GM19035 (cell line): Measurements from ENCODE around the gene DBNDD2.

Experiments
- ATAC-seq: cut with Tn5 transposase; IDR thresholded peaks from one replicate; pipeline ENCODE4 v1.9.1; 2021; ENCODE audit not compliant: unreplicated experiment

Gene DBNDD2

GRCh38 chr20:45415822-45416637 is 7.9 kb downstream of the DBNDD2 start, which contains the start of gene PIGT:
TSS of gene PIGT (plus strand) at chr20:45416141. CDS start at chr20:45416157, 16 bp downstream.
- ATAC-seq: peak; percentile 73

- no peak for ATAC-seq
These were observed 8.8 kb downstream of the DBNDD2 start for GRCh38 chr20:45416917-45417316.

- peak; percentile 71 for ATAC-seq
These were observed 11.4 kb downstream of the DBNDD2 start for GRCh38 chr20:45419188-45420091.

GRCh38 chr20:45420125-45420524 is 12.0 kb downstream of the DBNDD2 start:
- ATAC-seq: no peak

- ATAC-seq: no peak
These were observed 15.6 kb downstream of the DBNDD2 start for GRCh38 chr20:45423700-45424099.

GRCh38 chr20:45425561-45425960 is 17.5 kb downstream of the DBNDD2 start:
- ATAC-seq: no peak

GRCh38 chr20:45426320-45427016 is 18.4 kb downstream of the DBNDD2 start:
- ATAC-seq: no peak

GRCh38 chr20:45427236-45428149 is 19.4 kb downstream of the DBNDD2 start:
- no peak for ATAC-seq

- no peak for ATAC-seq
These were observed 21.5 kb downstream of the DBNDD2 start for GRCh38 chr20:45429618-45430017.

- no peak for ATAC-seq
These were observed 24.2 kb downstream of the DBNDD2 start for GRCh38 chr20:45432294-45432693.

GRCh38 chr20:45433316-45433715 is 25.2 kb downstream of the DBNDD2 start:
- no peak for ATAC-seq

- ATAC-seq: no peak
These were observed 25.9 kb downstream of the DBNDD2 start for GRCh38 chr20:45433976-45434375.

GRCh38 chr20:45436732-45437485 is 28.8 kb downstream of the DBNDD2 start:
- ATAC-seq: peak; percentile 66

- no peak for ATAC-seq
These were observed 32.3 kb downstream of the DBNDD2 start for GRCh38 chr20:45440424-45440823.

GRCh38 chr20:45440891-45441685 is 33.0 kb downstream of the DBNDD2 start:
- no peak for ATAC-seq

- no peak for ATAC-seq
These were observed 33.7 kb downstream of the DBNDD2 start for GRCh38 chr20:45441746-45442145.

GRCh38 chr20:45444050-45444449 is 36.0 kb downstream of the DBNDD2 start:
- no peak for ATAC-seq

GRCh38 chr20:45445805-45446562 is 37.9 kb downstream of the DBNDD2 start:
- no peak for ATAC-seq
